Lung (tissue), 10 donors: ENCODE results near the gene ANKRD18B. TPM values are rescaled to one million over a fixed set of nuclear protein-coding genes. Genes with fewer than 3 reads are reported as not detected.
"Not testable (repeated sequence)": the region's sequence is repeated elsewhere in the genome, so short reads cannot be mapped to it uniquely, and the experiment has no call there.

Experiments used
- ATAC-seq: fragments of 200-7000 bp; cut with Tn5 transposase; one replicate; pipeline ENCODE4 v1.9.1; 2020; ENCODE audit warnings: moderate number of reproducible peaks; ENCODE audit not compliant: insufficient read depth, low FRiP score
- DNase-seq, 3 donors: peaks; one replicate each; pipeline ENCODE4 v3.0.0-alpha.2; 2013 to 2017
- H3K27ac ChIP-seq, 2 donors: one replicate each; pipeline ENCODE4 v1.5.1; 2013; ENCODE audit warnings: mild to moderate bottlenecking in 2 of 2, moderate library complexity in 2 of 2, control low read depth in 1 of 2, inconsistent platforms in 1 of 2, low read depth in 1 of 2, low read length in 1 of 2
- H3K27me3 ChIP-seq, 3 donors: one replicate each; pipeline ENCODE4 v1.5.1; 2013; ENCODE audit warnings: low read length in 2 of 3; ENCODE audit not compliant: control insufficient read depth in 3 of 3, insufficient read depth in 3 of 3
- H3K36me3 ChIP-seq, 4 donors: one replicate each; pipeline ENCODE4 v1.5.1; 2013; ENCODE audit warnings: low read length in 4 of 4, mild to moderate bottlenecking in 1 of 4, moderate library complexity in 1 of 4; ENCODE audit not compliant: control insufficient read depth in 4 of 4, insufficient read depth in 4 of 4
- H3K4me1 ChIP-seq, 5 donors: one replicate each; pipeline ENCODE4 v1.5.1; 2013; ENCODE audit warnings: low read length in 5 of 5, mild to moderate bottlenecking in 2 of 5, moderate library complexity in 1 of 5; ENCODE audit not compliant: control insufficient read depth in 5 of 5, insufficient read depth in 5 of 5
- H3K4me3 ChIP-seq: one replicate; pipeline ENCODE4 v1.5.1; 2013; ENCODE audit warnings: mild to moderate bottlenecking, control low read depth, moderate library complexity
- H3K9ac ChIP-seq, 2 donors: one replicate each; pipeline ENCODE4 v1.5.1; 2013; ENCODE audit warnings: low read length in 2 of 2, control low read depth in 1 of 2; ENCODE audit not compliant: insufficient read depth in 1 of 2
- H3K9me3 ChIP-seq, 4 donors: one replicate each; pipeline ENCODE4 v1.5.1; 2013; ENCODE audit warnings: low read length in 3 of 4, mild to moderate bottlenecking in 1 of 4, moderate library complexity in 1 of 4; ENCODE audit not compliant: control insufficient read depth in 4 of 4, insufficient read depth in 3 of 4
- WGBS, 2 donors: extraction: QIAGEN DNeasy Blood & Tissue Kit; methylation state at CpG; one replicate each; pipeline ENCODE4 v1.1.7; 2013; 5-methylcytosine and 5-hydroxymethylcytosine counted together
- polyA plus RNA-seq, 2 donors: library from polyadenylated mRNA; stranded (reverse); fragments of 200-250 nt; gene quantifications; one replicate each; pipeline ENCODE4 v1.2.1, GENCODE V29; 2013
- total RNA-seq, 2 donors: library from RNA; depleted of rRNA in 1 of 2; stranded (reverse); fragments of >200 nt in 1 of 2; gene quantifications; one replicate each; pipeline ENCODE4 v1.2.1, GENCODE V29; 2014 to 2021
- donor health status: Bipolar disorder and iron deficiency.
- donor health status: healthy.
- donor health status: DM: yes; HTN: yes; CAD: no.

The ANKRD18B gene
- total and polyA plus RNA-seq, 4 donors: 0.27 to 2.2 (median 0.79) TPM

- H3K27me3 ChIP-seq, H3K36me3 ChIP-seq, H3K9me3 ChIP-seq, ATAC-seq, H3K9ac ChIP-seq, H3K4me1 ChIP-seq, DNase-seq, H3K27ac ChIP-seq, H3K4me3 ChIP-seq: not testable (repeated sequence)
- 9 to 42% methylated on average over 1 of the region's 1 CpG for WGBS, 2 donors
Measured at GRCh38 chr9:33562196-33562595, 38.1 kb downstream of the ANKRD18B start.

- not testable (repeated sequence) for H3K27me3 ChIP-seq, H3K4me3 ChIP-seq, H3K9ac ChIP-seq, H3K9me3 ChIP-seq, ATAC-seq, DNase-seq, H3K27ac ChIP-seq, H3K4me1 ChIP-seq, H3K36me3 ChIP-seq
Measured at GRCh38 chr9:33567776-33568175, 43.7 kb downstream of the ANKRD18B start.

GRCh38 chr9:33577786-33578185 is 53.7 kb downstream of the ANKRD18B start:
- H3K27ac ChIP-seq, ATAC-seq: not testable (repeated sequence)

GRCh38 chr9:33579996-33580395 is 55.9 kb downstream of the ANKRD18B start:
- H3K9ac ChIP-seq, H3K4me1 ChIP-seq, H3K9me3 ChIP-seq, H3K27me3 ChIP-seq, H3K36me3 ChIP-seq, H3K4me3 ChIP-seq, DNase-seq, ATAC-seq, H3K27ac ChIP-seq: not testable (repeated sequence)
- WGBS, 2 donors: 86 to 100% methylated on average over 1 of the region's 1 CpG

More at GRCh38 chr9:33577786-33578185, 53.7 kb downstream of the ANKRD18B start:
- not testable (repeated sequence) for DNase-seq, H3K4me3 ChIP-seq, H3K4me1 ChIP-seq, H3K9me3 ChIP-seq, H3K27me3 ChIP-seq, H3K36me3 ChIP-seq, H3K9ac ChIP-seq
- WGBS, 2 donors: 91 to 92% methylated on average over 3 of the region's 3 CpGs

- H3K27ac ChIP-seq, H3K9me3 ChIP-seq, H3K4me1 ChIP-seq, H3K4me3 ChIP-seq, ATAC-seq, H3K9ac ChIP-seq, H3K36me3 ChIP-seq, H3K27me3 ChIP-seq, DNase-seq: not testable (repeated sequence)
- 27 to 49% methylated on average over 2 of the region's 2 CpGs for WGBS, 2 donors
Measured at GRCh38 chr9:33582686-33583085, 58.6 kb downstream of the ANKRD18B start.

GRCh38 chr9:33586128-33586527 is 62.1 kb downstream of the ANKRD18B start:
- not testable (repeated sequence) for H3K4me1 ChIP-seq, H3K27me3 ChIP-seq, H3K36me3 ChIP-seq, ATAC-seq, DNase-seq, H3K27ac ChIP-seq, H3K9ac ChIP-seq, H3K9me3 ChIP-seq, H3K4me3 ChIP-seq
- WGBS, 2 donors: no CpG with 5 or more reads among the region's 1 CpG

- not testable (repeated sequence) for H3K27me3 ChIP-seq, H3K27ac ChIP-seq, ATAC-seq, H3K36me3 ChIP-seq, DNase-seq, H3K9ac ChIP-seq, H3K9me3 ChIP-seq, H3K4me3 ChIP-seq, H3K4me1 ChIP-seq
- WGBS, 2 donors: no CpG with 5 or more reads among the region's 2 CpGs
Measured at GRCh38 chr9:33587799-33588198, 63.7 kb downstream of the ANKRD18B start.

GRCh38 chr9:33588876-33589275 is 64.8 kb downstream of the ANKRD18B start:
- H3K4me3 ChIP-seq, H3K36me3 ChIP-seq, DNase-seq, ATAC-seq, H3K9me3 ChIP-seq, H3K4me1 ChIP-seq, H3K27ac ChIP-seq, H3K9ac ChIP-seq, H3K27me3 ChIP-seq: not testable (repeated sequence)
- 91 to 94% methylated on average over 1 of the region's 2 CpGs for WGBS, 2 donors

GRCh38 chr9:33590857-33591256 is 66.8 kb downstream of the ANKRD18B start:
- not testable (repeated sequence) for ATAC-seq
- 95 to 100% methylated on average over 2 of the region's 2 CpGs for WGBS, 2 donors

More at GRCh38 chr9:33590857-33591256, 66.8 kb downstream of the ANKRD18B start:
- not testable (repeated sequence) for DNase-seq, H3K4me1 ChIP-seq, H3K9me3 ChIP-seq, H3K4me3 ChIP-seq, H3K9ac ChIP-seq, H3K27me3 ChIP-seq, H3K27ac ChIP-seq, H3K36me3 ChIP-seq
